ENCODE results near the gene THAP4.
"Not testable (repeated sequence)": the region's sequence is repeated elsewhere in the genome, so short reads cannot be mapped to it uniquely, and the experiment has no call there.

Gene THAP4

GRCh38 chr2:241611062-241611461, 25.9 kb downstream of the THAP4 start:
- no peak for DNase-seq

- peak; percentile 93 for DNase-seq
Observed at GRCh38 chr2:241609859-241610793, 26.8 kb downstream of the THAP4 start.

- DNase-seq, result no peak
Observed at GRCh38 chr2:241608881-241609280, 28.1 kb downstream of the THAP4 start.

- no peak for DNase-seq
Observed at GRCh38 chr2:241607162-241607885, 29.6 kb downstream of the THAP4 start.

- no peak for DNase-seq
Observed at GRCh38 chr2:241606186-241606585, 30.8 kb downstream of the THAP4 start.

GRCh38 chr2:241603686-241604085, 33.3 kb downstream of the THAP4 start:
- no peak for DNase-seq

GRCh38 chr2:241602720-241603119, 34.2 kb downstream of the THAP4 start:
- no peak for DNase-seq

- no peak for DNase-seq
Observed at GRCh38 chr2:241601841-241602240, 35.1 kb downstream of the THAP4 start.

GRCh38 chr2:241599615-241600014, 37.3 kb downstream of the THAP4 start:
- DNase-seq, result no peak

- peak; percentile 21 for DNase-seq
Observed at GRCh38 chr2:241598487-241598886, 38.5 kb downstream of the THAP4 start.

- no peak for DNase-seq
Observed at GRCh38 chr2:241598061-241598460, 38.9 kb downstream of the THAP4 start.

GRCh38 chr2:241597561-241597960, 39.4 kb downstream of the THAP4 start:
- no peak for DNase-seq

- no peak for DNase-seq
Observed at GRCh38 chr2:241595600-241596140, 41.3 kb downstream of the THAP4 start.

GRCh38 chr2:241593271-241593670, 43.7 kb downstream of the THAP4 start:
- DNase-seq, result no peak

- no peak for DNase-seq
Observed at GRCh38 chr2:241592126-241592845, 44.7 kb downstream of the THAP4 start.

GRCh38 chr2:241590496-241591455, 46.2 kb downstream of the THAP4 start:
- not testable (repeated sequence) for DNase-seq

GRCh38 chr2:241589863-241590262, 47.1 kb downstream of the THAP4 start:
- DNase-seq, result not testable (repeated sequence)

- no peak for DNase-seq
Observed at GRCh38 chr2:241586564-241587264, 50.2 kb downstream of the THAP4 start.

- no peak for DNase-seq
Observed at GRCh38 chr2:241584436-241584835, 52.5 kb downstream of the THAP4 start.

- no peak for DNase-seq
Observed at GRCh38 chr2:241582806-241583205, 54.2 kb downstream of the THAP4 start.

GRCh38 chr2:241582328-241582727, 54.6 kb downstream of the THAP4 start:
- DNase-seq, result no peak
